ENCODE data around the gene TSHZ2.
A peak's percentile ranks its signal among the peaks of the same experiment; 100 is the strongest.

The TSHZ2 gene

DNA sequence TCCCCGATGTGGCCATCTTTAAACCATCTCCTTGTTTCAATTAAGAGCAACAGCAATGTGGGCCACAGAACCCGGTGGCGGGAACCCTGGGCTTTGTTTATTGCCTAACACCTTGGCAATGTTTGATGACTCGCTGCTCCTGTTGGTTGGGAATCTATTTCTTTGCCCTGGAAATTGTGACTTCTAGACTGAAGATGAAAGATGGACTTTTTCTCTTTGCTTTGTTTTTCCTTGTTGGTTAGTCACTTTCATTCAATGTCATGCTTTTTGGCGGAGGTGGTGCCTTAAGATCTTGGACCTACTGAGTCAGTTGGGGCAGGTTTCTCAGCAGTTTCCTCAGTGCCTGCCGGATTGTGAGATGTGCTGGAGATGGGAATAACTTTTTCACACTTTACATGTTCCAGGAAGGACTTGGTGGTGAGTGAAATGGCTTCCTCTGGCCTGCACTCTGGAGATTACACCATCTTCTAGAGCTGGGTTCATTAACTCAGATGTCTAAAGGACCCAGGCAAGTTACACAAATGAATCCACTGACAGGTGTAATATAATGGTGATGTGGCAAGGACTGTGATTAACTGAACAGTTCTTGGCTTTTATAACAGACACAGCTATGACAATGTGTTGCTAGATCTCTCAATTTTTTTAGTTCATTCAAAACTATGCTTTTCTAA is 56.3 kb downstream of the TSHZ2 start:
- DNase-seq (ENCODE audit: low read depth in 2 of 2), result no peak

DNA sequence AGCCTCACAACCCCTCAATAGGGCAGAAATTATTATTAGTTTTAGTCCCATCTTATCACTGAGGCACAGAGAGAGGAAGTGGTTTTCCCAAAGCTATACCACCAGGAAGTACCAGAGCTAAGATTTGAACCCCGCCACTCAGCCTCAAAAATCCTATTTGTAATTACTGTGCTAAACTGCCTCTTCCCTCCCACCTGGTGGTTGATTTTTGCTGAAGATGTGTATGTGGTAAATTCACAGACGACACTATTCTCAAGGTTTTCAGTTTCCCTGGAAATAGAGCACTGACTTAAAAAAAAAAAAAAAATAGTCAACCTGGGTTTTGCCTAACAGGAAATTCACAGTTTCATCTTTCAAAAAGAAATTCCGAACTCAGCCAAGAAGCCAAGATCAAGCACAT is 57.9 kb downstream of the TSHZ2 start:
- DNase-seq (ENCODE audit: low read depth in 2 of 2), result no peak

DNA sequence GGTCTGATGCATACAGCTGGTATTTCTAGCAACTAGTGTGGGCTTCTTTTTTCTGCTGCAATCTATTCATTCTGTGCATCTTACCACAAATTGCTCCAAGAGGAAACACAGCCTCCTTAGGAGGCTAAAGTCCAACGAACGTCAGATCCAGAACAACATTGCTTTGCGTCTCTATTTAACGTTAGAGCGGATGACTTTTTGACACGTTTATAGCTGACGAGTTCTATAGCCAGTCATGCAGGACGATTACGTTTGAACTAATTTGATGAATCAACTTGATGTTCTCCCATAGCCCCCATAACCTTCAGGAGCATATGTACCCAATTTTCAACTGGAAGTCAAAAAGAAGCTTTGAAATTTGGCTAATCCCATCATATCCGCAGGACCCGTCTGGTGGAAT is 59.9 kb downstream of the TSHZ2 start:
- peak in 1 of 2 experiments; percentile 66 for DNase-seq (ENCODE audit: low read depth in 2 of 2)

DNA sequence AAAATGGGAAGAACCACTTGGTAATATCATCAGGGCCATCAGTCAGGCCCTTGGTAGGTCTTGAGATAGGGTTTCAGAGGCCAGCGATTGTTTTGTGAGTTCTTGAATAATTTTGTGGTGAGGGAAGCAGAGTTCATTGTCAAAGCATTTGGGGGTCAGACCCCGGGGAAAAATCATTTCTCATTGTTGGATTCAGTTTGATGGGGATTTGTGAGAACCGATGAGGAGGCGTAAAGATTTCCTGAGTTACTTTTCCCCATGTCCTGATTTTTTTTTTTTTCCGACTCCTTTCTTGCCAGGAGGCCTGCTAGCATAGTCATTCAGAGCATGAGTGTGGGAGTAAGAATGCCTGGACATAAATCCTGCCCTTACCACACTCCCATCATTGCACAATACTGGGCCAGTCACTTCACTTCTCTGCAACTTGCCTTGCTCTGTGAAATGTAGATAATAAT is 60.3 kb downstream of the TSHZ2 start:
- DNase-seq (ENCODE audit: low read depth in 2 of 2), result peak; percentile 90 to 93

DNA sequence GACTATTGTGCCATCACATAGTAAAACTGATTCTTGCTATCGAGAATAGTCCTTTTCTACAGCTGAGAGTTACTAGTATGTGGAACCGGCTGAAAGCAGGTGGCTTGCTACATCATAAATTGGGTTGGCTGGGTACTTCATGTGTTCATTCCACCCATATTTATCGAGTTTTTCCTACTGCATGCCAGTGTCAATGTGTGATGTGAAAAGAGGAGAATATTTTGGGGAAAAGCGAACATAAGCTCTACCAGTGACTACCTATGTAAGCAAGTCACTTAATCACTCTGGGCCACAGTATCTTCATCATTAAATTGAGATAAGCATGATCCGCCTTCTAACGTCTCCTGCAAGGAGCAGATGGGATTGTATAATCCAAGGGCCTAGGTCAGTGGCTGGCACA is 61.0 kb downstream of the TSHZ2 start:
- DNase-seq (ENCODE audit: low read depth in 2 of 2), result no peak

DNA sequence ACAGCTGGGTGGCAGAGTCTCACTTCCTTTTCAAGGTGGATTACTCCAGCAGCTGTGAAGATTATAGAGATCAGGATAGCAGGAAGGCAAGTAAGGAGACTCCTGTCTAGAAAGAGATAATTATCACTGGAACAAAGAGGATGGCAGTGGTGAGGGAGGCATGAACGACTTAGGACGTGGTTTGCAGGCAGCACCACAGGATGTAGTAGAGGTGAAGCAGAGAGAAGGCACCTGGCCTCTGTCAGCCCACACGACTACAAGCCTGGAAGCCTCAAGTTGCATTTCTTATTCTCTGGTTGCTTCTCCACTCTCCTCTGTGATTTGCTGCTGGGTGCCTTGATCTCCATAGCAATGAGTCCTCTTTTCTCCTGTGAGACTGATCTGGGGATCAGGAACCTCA is 62.7 kb downstream of the TSHZ2 start:
- DNase-seq (ENCODE audit: low read depth in 2 of 2), result no peak

DNA sequence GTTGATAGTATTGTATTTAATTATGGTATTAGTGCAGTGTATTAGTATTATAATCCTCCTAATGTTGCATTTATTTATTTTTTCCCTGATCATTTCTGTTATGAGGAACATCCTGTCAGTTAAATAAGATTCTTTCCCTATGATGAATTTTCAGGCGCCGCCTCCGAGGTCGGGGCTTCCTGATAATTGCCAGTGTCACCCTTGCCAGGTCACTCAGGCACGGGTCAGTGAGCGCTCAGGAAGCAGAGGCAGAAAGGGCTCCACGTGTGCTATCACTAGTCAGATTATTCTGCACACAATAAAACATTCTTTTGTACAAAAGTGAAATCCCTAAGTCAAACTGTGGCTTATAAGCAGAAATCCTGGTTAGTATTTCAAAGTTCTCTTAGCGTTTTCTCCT is 64.8 kb downstream of the TSHZ2 start:
- DNase-seq (ENCODE audit: low read depth in 2 of 2), result no peak

DNA sequence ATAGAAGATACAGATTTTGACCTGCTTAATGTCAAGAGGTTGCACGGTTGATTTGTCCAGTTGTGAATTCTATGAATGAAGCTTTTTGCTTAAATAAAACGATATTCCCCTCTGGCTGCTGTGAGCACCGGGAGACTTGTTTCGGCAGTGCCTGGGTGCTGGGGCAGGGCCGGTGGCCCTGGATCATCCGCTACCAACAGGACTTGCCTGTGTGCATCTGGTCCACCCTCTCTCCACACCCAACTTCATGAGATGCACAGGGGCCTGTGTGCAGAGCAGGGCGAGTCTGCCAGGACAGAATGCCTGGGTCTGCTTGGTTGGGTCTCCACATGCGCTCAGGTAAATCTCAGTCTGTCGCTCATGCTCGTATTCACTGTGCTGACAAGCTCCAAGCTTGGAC is 65.5 kb downstream of the TSHZ2 start:
- DNase-seq (ENCODE audit: low read depth in 2 of 2), result no peak

DNA sequence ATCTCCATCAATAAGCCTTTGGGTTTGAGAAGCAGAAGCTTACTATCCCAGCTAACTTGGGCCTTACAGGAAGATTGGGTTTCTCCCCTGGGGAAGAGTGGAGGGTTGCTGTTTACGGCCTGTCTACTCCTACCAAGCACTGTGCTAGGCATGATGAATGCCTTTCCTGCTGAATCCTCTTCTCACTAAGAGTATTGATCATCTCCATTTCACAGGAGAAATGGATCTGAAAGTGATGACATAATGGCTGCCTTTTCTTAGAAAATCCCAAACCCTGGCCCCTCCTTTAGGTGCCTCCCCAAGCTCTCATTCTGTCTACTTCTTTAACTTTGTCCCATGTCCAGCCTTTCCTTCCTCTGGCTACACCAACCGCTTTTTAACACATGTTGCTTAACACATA is 66.1 kb downstream of the TSHZ2 start:
- no peak for DNase-seq (ENCODE audit: low read depth in 2 of 2)

DNA sequence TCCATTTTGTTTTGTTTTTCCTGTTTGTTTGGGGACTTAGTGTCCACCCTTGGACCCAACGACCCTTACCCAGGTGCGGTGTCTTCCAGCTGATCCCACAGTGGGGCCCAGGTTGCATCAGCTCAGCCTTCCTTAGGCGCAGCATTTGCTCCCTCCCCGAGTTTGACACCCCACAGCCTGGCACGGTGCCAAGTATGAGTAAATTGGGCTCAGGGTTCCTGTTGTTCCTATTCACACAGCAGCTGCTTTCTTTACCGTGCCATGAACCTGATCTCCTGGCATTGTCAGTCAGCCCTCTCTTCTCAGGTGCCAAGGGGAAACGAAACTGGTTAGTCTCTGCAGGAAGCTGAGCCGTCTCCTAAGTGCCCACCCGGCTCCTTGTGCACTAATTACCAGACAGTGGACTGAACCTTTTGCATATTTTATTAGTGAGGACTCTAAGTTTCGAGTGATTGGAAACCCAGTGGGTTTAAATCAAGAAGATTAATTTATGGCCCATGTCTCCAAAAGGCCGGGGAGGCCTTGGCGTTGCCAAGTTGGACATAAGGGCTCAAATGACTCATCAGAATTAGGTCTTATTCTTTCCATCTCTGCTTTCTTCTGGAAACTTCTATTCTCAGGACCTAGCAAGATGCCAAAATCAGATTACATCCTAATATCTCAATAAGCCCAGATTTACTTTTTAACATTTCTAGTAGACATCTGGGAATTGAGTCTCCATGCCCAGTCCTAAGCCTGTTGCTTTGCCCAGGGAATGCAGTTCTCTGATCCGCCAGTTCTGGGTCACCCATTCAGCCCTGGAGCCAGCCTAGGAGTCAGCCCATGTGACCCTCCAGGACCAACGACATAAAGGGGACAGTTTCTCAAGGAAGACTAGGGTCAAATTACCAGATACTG is 68.8 kb downstream of the TSHZ2 start:
- DNase-seq (ENCODE audit: low read depth in 2 of 2), result no peak

DNA sequence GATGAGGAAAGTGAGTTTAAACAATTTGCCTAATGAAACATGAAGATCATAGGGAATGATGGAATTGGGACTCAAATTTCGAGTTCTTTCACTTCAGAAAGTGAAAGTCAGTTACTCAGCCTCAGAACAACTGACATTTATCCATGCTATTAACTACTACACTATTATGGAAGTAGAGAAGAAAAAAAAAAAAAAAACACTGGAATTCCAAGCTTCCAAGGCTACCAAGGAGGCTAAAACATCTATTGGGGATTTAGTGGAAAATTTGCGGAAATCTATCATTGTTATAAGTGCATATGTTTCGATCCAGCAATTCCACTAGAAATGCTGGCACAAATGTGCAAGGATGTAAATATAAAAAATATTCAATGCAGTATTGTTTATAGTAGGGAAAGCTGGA is 70.4 kb downstream of the TSHZ2 start:
- no peak for DNase-seq (ENCODE audit: low read depth in 2 of 2)

DNA sequence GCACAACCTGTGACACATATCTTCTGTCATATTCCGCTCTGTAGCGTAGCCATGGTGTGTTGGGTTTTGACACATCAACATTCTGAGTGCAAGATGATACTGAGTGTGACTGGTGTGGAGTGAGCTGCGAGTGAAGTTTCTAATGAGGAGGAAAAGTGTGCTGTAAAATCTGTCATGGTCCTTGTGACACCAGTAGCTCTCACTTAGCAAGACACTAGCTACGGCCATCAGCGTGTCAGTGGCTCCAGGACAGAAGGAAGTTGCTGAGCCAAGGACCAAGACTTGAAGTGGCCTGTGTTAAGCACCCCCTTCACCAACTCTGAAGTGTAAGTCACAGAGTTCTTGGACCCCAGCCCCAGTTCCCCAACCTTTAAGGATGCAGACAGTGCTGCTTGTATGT is 72.1 kb downstream of the TSHZ2 start:
- DNase-seq (ENCODE audit: low read depth in 2 of 2), result no peak

DNA sequence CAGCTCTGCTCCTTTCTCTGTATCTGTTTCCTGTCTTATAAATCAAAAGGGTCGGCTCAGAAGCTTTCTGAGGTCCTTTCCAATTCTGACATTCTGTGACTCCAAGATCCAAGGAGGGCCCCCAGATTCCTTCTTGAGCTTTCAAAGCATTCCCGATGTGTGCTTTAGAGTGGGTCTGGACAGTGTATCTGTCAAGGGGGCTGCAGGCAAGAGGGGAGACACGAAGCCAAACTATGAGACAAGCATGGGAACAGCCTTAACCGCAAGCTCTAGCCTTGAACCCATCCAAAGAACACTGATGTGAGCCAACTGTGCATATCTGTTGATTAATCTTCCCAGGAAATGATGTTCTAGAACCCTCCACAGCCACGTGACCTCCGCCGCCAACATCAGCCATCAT is 73.8 kb downstream of the TSHZ2 start:
- DNase-seq (ENCODE audit: low read depth in 2 of 2), result no peak

DNA sequence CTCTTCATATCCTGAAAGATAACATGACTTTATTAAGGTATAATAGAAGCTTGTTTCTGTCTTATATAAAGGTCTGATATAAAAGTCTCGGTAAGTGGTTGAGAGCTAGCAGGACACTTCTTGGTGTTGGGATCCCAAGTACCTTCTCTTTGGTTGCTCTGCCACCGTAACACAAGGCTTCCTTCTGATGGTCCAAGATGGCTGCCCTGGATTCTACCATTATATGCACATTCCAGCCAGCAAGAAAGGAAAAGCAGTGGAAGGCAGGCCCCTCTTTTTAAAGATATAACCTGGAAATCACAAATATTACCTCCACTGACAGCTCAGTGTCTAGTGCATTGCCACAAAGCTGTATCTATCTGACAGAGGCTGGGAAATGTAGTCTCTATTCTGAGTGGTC is 75.0 kb downstream of the TSHZ2 start:
- no peak for DNase-seq (ENCODE audit: low read depth in 2 of 2)

DNA sequence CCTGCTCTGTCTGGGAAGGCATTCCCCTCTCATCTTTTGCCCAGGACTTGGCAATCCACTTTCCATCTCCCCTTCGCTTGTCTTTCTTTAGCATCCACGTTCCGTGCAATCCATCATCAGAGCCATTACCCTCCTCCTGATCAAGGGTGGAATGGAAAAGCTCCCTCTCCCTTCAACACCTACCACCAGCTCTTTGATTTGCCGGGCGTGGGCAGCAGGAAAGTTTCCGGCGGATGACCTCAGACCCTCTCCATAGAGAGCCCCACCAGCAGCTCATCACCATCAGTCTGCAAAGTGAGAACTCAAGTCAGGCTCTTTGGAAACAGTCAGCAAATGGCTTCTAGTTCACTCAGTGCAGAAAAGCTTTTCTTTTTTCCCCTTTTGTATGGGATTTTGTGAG is 76.2 kb downstream of the TSHZ2 start:
- no peak for DNase-seq (ENCODE audit: low read depth in 2 of 2)

DNA sequence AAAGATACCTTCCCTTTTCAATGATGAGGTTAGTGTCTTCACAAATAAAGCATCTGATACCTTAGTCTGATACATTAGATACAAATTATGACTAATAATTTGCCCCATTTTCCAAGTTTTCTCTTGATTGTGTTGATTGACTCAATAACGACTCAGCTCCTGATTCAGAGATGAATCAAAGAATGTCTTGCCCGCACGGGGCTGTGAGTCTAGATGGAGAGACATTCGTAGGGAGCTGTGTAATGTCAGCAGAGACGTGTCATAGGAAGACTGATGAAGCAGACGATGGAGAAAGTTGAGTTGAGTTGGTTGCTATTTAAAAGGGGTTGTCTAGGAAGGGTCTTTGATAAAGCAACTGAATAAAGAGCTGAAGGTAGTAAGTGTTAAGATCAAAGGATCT is 78.2 kb downstream of the TSHZ2 start:
- no peak for DNase-seq (ENCODE audit: low read depth in 2 of 2)

DNA sequence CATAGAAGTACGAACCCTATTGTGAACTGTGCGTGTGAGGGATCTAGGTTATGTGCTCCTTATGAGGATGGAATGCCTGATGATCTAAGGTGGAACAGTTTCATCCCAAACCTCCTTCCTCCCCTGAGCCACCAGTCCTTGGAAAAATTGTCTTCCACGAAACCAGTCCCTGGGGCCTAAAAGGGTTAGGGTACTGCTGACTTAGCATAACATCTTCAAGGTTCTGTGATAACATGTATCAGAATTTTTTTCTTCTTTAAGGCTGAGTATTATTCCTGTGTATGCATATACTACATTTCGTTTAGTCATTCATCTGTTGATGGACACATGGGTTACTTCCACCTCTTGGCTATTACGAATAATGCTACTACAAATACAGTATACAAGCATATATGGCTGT is 80.2 kb downstream of the TSHZ2 start:
- no peak for DNase-seq (ENCODE audit: low read depth in 2 of 2)

DNA sequence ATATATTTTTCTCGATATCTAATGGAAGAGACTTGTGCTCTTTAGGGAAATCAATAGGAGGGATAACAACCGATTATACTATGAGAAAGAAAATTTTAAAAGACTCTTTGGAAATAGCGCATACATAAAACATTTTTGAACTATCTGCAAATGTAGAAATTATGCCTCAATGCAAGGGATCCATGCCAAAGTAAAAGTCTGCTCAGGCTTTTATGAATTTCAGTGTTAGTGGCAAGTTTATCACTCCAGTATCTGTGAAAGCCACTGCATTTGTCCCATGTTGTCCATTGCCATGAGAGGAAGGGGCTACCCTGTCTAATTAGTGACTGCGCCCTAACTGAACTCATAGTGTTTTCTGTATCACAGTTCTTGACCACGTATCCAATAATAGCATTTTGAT is 81.4 kb downstream of the TSHZ2 start:
- no peak for DNase-seq (ENCODE audit: low read depth in 2 of 2)

DNA sequence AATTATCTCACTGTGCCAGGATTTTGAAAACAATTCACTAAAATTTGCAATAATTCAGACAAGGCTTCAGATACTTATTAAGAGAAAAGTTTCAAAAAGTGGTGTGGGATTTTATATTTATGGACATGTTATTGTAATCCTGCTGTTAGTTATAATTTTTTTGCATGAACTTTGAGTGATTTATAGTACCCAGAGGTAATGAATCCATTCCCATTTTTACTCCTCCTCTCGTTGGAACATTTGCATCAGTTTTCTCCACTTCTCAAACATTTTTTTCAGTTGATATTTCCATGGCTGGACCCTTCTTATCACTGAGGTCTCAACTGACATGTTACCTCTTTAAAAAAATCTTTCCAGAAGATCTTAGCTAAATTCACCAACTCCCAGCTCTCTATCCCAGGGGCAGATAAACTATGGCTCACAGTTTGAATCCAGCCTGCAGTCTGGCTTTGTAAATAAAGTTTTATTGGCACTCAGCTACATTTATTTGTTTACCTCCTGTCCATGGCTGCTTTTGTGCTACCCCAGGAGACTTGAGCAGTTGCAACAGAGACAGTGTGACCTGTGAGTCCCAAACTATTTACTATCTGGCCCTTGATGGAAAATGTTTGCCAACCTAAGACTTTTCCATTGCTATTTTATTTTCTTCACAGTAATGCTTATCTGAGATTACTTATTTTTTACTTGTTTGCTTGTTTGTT is 83.4 kb downstream of the TSHZ2 start:
- no peak for DNase-seq (ENCODE audit: low read depth in 2 of 2)

DNA sequence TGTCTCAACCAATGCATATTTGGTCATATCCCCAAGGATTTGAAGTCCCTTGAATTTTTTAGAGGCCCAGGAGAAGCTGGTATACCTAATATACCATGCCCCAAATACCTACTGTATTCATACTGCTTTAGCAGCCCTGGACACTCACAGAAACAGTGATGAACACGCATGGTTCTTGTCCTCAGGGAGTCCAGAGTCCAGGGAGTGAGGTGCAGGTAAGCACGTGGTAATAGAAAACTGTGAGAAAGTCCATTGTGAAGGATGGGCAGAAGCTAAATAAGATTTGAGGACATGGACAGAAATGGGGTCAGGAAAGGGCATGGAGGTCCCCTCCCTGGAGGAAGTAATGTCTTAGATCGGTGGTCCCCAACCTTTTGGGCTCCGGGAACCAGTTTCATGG is 85.4 kb downstream of the TSHZ2 start:
- DNase-seq (ENCODE audit: low read depth in 2 of 2), result no peak

DNA sequence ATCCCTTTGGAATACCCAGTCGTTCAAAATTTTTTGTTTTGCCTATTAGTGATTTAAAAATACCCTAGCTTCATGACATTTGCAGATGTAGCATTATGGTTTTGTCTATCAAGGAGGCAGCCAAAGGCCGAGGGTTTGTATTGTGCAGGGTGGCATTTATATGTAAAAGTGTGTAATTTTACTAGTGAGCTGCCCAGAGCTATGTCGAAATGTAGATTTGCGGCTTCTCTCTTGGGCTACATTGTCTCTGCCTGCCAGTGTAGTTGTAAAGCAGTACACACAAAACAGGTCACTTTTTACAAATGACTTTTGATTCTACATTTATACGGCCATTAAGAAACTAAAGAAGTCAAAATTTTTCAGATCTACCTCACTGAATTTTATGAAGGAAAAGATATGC is 87.7 kb downstream of the TSHZ2 start:
- no peak for DNase-seq (ENCODE audit: low read depth in 2 of 2)

DNA sequence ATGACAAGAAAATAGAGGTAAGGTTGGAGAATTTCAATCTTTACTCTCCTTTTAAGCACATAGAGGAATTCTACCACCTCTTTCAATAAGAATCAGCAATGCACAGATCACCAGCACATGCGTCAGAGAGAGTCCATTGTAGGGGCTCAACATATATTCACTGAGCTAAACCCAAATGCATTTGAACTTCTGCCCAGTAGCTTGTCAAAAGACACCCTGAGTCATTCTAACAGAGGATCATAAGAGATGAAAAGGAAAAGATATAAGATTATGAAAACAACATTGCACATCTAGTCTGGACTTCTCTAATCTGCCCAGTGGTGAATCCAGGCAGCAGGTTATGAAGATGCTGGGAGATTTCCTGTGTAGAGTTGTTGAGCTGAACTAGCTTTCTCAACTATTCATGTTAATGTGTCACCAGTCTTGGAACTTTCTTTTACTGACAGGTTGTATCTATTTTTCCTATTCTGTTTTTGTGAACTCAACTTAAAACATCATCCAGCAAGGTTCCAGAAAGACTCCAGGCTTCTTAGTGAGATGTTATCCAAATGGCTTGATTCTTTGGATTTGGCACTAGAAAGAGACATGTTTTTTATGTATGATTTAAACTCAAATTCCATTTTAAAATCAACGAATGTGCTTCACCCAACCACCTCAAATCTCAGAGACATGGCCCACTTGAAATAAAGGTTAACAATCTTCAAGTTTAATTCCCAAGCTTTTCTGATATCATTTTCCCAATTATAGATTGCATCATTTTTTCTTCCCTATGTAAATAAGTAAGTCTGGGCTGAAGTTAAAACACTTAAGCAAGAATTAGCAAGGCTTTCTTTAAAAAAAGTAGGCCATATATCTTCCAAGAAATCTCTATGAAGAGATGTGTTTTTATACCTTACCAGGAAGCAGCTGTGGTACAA is 89.3 kb downstream of the TSHZ2 start:
- no peak for DNase-seq (ENCODE audit: low read depth in 2 of 2)
